GM19463 (cell line): ENCODE measurements around the gene SLC39A9.
A peak's percentile ranks its signal among the peaks of the same experiment; 100 is the strongest.
"Not testable (repeated sequence)": the region's sequence is repeated elsewhere in the genome, so short reads cannot be mapped to it uniquely, and the experiment has no call there.

Experiments used
- ATAC-seq: cut with Tn5 transposase; IDR thresholded peaks from one replicate; pipeline ENCODE4 v1.9.1; 2021; ENCODE audit warnings: mild to moderate bottlenecking, moderate library complexity; ENCODE audit not compliant: unreplicated experiment

SLC39A9 gene

DNA sequence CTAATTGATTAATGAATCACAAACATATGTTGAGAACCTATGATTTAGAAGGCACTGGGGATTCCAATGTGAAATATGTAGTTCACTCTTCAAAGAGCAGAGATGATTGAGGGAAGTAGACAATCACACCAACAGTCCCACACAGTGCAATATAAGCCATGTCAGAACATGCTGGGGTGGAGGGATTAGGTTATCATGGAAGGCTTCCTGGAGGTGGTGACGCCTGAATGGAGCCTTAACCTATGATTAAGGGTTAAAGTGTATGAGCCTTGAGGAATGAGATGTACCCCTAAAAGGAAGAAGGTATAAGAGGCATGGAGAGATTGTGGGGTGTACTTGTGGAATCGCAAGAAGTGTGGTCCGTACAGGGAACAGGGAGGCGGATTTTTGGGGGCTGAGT, 31.7 kb upstream of the SLC39A9 start:
- ATAC-seq, result no peak

DNA sequence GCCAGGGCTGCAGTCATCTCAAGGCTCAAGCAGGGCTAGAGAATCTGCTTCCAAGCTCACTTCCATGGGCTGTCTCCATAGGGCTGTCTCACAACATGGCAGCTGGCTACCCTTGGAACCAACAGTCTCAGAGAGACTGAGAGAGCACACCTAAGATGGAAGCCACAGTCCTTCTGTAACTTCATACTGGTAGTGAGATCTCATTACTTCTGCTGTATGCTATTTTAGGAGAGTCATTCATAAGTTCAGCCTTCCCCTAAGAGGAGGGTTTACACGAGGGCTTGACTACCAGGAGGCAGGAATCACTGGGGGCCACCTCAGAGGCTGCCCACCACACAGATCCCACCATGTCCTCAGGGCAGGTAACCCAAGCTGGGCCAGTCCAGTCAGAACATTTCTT, 30.1 kb upstream of the SLC39A9 start:
- ATAC-seq, result no peak

DNA sequence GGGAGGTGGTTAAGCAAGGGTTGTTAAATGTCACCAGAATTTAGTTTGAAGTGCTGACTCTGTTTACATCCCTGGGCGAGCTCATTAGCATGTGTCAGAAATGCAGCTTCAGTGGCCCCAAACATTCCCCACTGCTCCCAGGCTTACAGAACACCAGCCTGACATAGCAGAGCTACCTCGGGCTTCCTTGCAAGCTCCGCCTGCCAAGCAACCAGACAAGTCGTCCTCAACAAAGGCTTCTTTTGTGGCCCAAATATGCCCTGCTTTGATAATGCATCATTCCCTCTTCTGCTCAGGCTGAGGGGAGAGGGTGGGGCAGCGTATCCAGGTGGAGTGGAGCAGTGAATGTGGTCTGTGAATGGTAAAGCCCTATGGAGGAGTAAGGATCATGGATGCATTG, 28.4 kb upstream of the SLC39A9 start:
- ATAC-seq, result no peak

DNA sequence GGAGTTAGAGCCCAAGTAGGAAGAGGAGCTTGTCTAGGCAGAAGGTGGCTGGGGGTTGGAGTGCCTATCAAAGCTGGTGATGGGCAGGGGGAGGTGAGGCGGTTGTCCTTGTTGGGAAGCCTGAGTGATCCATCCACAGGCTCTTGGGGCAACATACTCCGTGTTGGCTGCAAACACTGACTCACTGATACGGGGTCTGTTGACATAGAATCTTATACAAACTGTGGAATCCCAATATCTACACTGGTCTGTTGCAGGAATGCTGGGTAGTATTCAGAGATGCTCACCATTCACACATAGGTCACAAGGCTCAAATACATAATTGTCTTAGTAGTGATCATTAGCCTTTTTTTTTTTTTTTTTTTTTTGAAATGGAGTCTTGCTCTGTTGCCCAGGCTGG, 26.3 kb upstream of the SLC39A9 start:
- ATAC-seq, result no peak

DNA sequence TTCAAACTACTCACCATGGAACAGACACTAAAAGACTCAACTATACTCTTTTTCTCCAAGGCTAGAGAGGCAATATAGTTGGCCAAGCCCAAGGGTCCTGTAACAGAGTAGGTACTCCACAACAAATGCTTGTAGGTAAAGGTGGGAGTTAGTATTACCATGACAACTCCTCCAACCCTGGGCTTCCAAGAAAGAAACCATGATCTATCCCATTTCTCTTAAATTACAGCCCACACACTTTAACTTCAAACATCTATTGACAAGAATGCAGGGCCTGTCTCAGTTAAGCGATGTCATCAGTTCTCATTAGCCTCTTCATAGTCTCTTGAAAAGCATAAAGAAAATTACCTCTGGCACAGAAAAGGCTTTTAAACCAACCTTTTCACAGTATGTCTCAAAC, 25.4 kb upstream of the SLC39A9 start:
- ATAC-seq, result no peak

DNA sequence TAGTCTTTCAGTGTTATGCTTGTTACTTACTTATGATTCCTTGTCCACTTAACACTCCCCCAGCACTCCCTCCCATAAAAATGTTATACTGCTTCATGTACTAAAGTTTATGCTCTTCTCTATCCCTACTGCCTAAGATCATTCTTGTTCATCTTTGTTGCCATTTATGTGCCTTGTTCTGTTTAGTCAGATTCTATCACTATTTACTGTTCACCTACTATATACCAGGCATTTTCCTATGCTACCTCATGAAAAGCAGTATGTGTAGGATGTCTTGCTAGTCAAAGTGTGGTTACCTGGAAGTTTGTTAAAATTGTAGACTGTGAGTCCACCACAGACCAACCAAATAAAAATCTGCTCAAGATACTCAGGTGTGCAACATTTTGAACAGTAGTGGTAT, 24.3 kb upstream of the SLC39A9 start:
- no peak for ATAC-seq

DNA sequence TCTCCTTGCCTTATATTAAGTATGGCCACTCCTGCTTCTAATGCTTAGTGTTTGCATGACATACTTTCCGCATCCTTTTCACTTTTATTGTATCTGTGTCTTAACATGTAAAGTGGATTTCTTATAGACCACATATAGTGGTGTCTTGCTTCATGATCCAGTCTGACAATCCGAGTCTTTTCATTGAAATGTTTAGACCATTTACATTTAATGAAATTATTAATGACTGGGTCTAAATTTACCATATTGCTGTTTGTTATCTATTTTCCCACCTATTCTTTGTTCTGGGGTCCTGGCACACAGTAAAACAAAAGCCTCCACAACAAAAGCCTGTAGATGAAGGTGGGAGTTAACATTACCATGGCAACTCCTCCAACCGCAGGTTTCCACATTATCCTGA, 23.3 kb upstream of the SLC39A9 start:
- ATAC-seq, result no peak

DNA sequence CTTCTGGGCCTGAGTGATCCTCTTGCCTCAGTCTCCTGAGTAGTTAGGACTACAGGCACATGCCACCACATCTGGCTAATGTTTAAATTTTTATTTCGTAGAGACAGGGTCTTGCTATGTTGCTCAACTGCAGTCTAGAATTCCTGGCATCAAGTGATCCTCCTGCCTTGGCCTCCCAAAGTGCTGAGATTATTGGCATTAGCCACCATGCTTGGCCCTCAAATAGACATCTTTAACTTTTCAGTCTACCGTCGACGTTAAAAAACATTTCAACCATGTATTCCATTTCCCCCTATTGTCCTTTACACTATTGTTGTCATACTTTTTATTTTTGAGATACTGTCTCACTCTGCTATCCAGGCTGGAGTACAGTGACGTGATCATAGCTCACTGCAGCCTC, 22.8 kb upstream of the SLC39A9 start:
- ATAC-seq, result no peak

DNA sequence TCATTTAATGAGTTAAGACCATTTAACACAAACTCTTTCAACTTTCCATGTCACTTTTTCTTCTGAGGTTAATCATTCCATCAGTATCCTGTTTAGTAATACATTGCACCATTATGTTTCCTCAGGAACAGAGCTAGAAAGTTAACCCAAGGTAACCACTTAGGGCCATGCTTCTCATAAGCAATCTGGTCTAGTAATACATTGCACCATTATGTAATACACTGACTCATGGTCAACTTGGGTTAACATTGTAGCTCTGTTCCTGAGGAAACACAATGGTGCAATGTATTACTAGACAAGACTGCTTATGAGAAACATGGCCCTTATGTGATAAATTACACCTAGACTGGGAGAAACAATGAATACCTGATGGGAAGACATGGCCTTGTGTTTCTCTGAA, 22.1 kb upstream of the SLC39A9 start:
- ATAC-seq, result no peak

DNA sequence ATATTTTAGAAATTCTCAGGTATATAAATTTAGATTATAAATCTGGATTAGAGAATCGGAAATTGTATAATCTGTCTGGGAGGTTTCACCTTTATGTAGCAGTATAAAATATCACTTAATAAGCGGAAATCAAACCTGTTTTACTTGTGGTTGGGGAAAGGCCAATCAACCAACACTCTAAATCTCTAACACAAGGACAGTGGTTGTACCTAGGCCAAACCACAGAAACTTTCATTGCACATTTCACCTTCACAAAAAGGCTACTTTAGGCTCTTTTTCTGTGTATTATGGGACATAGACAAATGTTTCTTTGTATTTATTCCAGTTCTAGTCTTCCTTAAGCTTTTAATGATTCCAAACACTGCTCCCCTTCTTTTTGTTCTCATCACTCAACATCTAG, 20.2 kb upstream of the SLC39A9 start:
- ATAC-seq, result no peak

DNA sequence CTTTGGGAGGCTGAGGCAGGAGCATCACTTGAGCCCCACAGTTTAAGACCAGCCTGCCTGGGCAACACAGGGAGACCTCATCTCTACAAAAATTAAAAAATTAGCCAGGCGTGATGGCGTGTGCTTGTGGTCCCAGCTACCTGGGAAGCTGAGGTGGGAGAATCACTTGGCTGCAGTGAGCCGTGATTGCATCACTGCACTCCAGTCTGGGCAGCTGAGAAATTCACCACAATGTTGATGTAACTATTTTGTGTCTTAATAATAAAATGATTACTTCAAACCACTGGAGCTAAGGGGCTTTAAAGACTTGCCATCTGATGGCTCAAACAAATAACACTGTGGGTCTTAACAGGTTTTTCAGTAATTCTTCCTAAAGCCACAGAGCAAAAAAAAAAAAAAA, 11.2 kb upstream of the SLC39A9 start:
- ATAC-seq, result no peak

DNA sequence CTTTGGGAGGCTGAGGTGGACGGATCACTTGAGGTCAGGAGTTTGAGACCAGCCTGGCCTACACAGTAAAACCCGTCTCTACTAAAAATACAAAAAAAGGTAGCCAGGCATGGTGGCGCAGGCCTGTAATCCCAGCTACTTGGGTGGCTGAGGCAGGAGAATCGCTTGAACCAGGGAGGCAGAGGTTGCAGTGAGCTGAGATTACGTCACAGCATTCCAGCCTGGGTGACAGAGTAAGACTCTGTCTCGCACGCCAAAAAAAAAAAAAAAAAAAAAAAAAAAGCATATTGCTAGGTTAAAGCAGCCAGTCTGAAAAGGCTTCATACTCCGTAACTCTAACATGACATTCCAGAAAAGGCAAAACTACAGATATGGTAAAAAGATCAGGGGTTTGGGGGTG, 7.1 kb upstream of the SLC39A9 start:
- ATAC-seq, result not testable (repeated sequence)

DNA sequence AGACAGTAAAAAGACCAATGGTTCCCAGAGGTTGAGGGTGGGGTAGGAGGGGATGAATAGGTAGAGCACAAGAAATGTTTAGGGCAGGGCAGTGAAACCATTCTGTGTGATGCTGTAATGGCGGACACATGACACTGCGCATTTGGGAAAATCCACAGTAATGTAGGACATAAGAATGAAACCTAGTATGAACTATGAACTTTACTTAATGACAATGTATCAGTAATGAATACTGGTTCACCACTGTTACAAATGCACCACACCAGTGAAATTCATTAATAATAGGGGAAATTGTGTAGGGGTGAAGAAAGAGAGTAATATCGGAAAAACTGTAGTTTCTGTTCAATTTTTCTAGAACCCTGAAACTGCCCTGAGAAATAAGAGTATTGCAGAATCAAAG, 6.0 kb upstream of the SLC39A9 start:
- ATAC-seq, result peak; percentile 44

DNA sequence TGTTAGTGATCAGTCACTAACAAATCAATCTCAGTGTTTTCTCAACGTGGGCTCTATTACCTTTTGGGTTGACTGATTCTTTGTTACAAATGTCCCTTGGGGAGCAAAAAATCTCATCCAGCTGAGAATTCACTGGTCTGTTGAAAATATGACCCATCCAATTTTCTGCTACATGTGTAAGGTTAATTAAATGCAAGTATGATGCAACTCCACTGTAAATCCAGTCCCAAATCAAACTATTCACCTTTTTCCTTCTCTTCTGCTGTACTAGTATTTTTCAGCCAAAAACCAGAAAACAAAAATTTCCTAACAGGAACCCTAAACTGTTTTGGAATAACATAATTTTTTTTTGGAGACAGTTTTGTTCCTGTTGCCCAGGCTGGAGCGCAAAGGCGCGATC, 2.6 kb upstream of the SLC39A9 start:
- no peak for ATAC-seq

DNA sequence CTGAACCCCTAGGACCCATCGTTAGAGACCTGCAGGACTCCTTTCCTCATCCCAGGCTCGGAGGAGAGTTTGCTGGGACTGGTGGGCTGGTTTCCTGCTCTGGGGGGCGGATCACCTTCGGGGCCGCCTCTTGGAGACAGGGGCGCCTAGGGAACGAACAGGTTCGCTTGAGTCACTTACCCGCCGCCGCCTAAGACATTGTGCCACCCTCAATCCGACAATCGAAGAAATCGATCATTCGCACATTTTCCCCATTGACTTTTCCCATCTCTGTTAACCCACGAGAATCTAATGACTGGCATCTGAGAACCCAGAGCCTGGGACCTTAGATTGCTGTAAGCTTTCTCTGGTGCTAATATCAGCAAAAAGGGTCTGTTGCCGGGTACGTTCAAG, 322 bp downstream of the SLC39A9 start:
- peak; percentile 10 for ATAC-seq

DNA sequence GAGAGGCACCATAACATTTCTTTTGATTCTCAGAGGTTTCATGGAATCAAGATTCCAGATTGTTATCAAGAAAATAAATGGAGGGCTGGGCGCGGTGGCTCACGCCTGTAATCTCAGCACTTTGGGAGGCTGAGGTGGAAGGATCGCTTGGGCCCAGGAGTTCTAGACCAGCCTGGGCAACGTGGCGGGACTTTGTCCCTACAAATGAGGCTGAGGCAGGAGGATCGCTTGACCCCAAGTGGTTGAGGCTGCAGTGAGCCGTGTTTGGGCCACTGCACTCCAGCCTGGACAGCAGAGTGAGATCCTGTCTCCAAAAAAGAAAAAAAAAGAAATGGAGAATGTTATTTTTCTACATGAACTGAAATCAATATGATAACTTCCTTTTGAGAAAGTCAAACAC, 1.3 kb downstream of the SLC39A9 start:
- ATAC-seq, result no peak

DNA sequence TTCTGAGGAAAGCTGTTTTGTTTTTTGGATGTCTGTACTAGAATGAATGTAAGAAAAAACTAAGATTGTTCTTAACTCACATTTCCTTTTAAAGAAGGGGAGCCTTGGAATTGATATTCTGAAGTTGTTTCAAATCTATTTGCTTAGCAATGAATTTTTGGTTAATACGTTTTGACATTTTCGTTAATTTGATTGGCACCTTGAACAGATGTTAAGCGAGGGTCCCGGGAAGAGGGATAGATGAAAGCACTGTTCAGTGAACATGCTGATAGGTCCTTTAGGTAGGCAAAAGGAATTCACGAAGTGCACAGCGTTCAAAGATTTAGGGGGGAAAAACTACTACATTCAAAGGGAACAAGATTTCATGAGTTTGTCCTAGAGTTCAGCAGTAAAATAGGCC, 1.7 kb downstream of the SLC39A9 start:
- ATAC-seq, result no peak

DNA sequence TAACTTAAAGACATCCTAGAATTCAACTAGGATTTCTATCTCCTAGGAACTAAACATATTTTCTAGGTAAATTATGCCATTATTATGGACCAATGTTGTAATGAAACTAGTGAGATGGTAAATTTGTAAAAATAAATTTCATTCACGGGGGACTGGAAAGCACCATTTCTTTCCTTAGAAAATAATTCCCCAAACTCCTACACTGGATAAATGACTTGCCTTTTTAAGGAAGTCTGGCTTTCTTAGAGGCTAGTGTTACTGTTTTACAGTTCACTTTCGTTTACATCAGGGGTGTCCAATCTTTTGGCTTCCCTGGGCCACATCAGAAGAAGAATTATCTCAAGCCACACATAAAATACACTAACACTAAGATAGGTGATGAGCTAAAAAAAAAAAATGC, 3.3 kb downstream of the SLC39A9 start:
- ATAC-seq, result no peak

DNA sequence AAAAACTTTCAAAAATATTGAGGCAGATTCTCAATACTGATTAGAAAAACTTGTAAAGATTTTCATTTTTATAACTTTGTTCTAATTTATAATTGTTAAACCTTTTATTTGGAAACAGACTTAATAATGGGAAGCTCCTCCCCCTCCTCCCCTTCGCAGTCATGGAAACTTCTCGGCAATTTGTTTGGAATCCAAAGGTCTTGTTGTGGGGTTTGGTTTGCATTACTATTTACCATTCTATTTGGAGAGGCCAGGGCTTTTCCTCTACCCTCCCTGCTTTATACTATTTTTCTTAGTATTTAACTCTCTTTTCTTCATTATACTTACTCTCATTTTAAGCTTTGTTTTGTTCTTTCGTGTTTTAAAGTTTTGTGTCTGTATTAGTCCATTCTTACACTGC, 6.0 kb downstream of the SLC39A9 start:
- ATAC-seq, result no peak

DNA sequence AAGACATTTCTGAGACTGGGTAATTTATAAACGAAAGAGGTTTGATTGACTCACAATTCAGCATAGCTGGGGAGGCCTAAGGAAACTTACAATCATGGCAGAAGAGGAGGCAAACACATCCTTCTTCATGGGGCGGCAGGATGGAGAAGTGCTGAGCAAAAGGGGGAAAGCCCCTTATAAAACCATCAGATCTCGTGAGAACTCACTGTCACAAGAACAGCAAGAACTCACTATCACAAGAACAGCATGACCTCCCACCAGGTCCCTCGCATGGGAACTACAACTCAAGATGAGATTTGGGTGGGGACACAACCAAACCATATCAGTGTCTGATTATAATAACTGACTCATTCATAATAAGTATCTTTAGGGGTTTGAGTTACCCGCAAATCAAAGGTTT, 6.4 kb downstream of the SLC39A9 start:
- no peak for ATAC-seq

DNA sequence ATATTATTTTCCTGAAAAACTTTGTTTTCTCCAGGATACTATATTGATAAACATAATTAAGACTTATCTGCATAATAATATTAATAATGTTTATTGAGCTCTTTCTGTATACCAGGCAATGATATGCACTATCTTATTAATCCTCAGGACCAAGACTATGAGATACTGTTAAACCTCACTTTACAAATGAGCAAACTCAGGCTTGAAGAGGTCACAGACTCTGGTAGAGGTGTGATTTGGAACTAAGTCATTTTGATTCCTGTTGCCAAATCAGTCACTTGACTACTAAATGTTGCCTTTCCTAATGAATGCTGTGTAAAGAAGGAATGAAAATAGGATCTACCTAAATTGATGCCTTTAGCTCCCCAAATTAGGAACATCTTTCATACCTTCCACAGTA, 7.3 kb downstream of the SLC39A9 start:
- no peak for ATAC-seq

DNA sequence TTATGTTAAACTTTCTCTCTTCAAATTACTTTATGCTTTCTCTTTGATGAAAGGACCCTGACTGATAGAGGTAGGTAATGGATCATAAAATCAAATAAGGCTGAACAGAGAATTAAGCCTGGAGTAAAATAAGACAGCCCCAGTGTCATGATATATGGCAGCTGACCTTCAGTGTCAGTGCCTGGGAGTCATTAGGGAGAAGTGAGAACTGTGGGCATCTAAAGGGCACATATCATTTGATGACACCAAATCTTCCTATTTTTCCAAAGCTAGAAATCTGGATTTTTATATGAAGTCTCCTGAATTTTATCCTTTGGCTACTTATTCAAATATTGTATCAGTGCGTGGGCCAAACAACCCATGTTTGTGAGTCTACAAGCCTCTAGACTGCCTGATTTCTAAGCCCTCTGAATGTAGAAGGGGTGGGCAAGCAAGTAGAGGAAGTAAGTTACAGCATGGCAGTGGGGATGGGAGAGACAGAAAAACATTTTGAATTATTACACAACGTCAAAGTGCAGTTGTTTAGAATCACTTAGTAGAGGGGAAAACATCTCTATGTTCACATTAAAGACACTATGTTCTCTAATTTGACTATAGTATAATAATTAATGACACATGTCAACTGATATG, 10.0 kb downstream of the SLC39A9 start:
- no peak for ATAC-seq

DNA sequence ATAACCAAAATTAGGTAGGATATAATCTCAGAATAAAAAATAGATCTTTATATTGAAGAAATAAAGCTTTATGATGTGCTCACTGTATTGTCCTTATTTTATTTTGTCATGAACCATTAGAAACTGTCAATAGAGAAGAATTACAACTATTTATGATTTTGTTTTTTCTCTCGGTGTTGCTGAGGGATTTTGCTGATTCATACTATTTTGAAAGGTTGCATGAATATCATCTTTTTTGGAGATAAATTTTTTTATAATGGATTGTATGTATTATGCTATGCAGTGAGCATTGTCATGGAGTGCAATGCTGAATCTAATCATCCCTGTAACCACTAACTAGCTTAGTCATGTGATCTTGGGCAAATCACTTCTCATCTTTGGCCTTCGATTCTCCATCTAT, 15.0 kb downstream of the SLC39A9 start:
- no peak for ATAC-seq

DNA sequence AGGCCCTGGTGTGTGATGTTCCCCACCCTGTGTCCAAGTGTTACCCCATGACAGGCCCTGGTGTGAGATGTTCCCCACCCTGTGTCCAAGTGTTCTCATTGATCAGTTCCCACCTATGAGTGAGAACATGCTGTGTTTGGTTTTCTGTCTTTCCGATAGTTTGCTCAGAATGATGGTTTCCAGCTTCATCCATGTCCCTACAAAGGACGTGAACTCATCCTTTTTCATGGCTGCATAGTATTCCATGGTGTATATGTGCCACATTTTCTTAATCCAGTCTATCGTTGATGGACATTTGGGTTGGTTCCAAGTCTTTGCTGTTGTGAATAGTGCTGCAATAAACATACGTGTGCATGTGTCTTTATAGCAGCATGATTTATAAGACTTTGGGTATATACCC, 17.6 kb downstream of the SLC39A9 start:
- not testable (repeated sequence) for ATAC-seq
